Measurements from ENCODE around the gene MAN1C1.

MAN1C1 gene

GRCh38 chr1:25738499-25738898 is 121.9 kb downstream of the MAN1C1 start:
- DNase-seq (ENCODE audit: low read depth in 2 of 2): no peak

DNA sequence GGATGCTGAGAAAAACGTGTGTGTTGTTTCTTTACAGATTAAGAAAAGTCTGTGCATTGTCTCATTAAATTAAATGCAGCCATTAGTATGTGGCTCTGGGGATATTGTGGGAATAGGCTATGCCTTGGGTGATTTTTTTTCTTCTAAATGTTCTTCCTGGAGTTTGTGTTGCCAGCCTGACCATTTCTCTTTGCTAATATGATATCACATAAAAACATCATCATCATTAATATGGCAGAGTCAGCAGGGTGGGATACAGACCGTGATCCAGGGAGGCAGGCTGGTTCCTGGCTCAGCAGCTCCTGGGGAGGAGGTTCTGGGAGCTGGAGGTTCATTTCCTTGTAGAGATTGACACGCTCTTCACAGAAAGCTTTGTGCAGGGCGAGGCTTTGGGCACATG is 122.8 kb downstream of the MAN1C1 start:
- DNase-seq (ENCODE audit: low read depth in 2 of 2): no peak

DNA sequence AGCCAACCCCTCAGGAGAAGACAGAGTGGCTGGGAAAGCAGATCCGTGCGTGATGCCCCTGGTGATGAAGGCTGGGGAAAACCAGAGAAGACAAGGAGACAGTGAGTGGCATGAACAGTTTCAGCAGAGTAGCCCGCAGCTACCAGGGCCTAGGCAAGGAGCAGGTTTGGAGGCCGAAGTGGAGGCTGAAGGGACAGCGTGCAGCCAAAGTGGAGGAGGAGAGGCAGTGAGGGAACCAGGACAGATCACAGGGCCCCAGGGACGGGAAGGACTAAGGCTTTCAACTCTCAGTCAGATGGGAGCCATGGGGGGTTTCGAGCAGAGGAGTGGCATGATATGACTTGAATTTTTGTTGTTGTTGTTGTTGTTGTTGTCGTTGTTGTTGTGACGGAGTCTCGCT is 123.5 kb downstream of the MAN1C1 start:
- no peak for DNase-seq (ENCODE audit: low read depth in 2 of 2)

- no peak for DNase-seq (ENCODE audit: low read depth in 2 of 2)
These were observed 125.7 kb downstream of the MAN1C1 start for GRCh38 chr1:25742316-25742715.

- no peak for DNase-seq (ENCODE audit: low read depth in 2 of 2)
These were observed 126.9 kb downstream of the MAN1C1 start for GRCh38 chr1:25743164-25744139.

- DNase-seq (ENCODE audit: low read depth in 2 of 2): peak; percentile 20 to 36
These were observed 127.6 kb downstream of the MAN1C1 start for GRCh38 chr1:25744140-25744581.

GRCh38 chr1:25744636-25745425 is 128.2 kb downstream of the MAN1C1 start:
- no peak for DNase-seq (ENCODE audit: low read depth in 2 of 2)

DNA sequence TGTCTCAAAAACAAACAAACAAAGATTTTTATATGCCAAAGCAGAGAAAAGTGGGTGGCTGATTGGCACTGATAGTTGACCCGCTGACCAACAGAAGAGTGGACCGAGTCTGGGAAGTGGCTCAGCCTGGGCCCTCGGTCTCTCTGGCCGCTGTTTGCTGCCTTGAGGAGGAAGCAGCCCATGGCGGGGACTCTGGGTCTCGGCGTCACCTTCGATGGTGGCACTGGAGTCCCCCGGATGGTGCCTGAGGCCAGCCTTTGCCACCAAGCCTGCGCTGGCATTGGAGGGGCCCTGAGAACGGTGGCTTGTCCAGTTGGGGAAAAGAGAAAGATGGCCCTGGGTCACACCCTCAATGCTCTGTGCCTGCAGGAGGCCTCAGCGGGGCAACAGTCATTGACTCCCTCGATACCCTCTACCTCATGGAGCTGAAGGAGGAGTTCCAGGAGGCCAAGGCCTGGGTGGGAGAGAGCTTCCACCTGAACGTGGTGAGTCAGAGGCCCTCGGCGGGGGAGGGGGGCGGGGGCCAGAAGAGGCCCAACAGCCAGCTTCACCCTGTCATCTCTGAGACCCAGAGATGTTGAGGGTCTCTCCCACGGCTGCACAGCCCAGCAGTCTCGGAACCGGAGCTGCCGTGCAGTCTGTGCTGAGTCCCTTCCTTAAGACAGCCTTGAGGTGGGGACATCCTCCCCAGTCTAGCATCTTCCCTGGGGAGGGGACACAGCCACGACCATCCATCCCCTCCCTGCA is 129.9 kb downstream of the MAN1C1 start:
- DNase-seq (ENCODE audit: low read depth in 2 of 2): no peak

- no peak for DNase-seq (ENCODE audit: low read depth in 2 of 2)
These were observed 130.6 kb downstream of the MAN1C1 start for GRCh38 chr1:25747046-25747719.

DNA sequence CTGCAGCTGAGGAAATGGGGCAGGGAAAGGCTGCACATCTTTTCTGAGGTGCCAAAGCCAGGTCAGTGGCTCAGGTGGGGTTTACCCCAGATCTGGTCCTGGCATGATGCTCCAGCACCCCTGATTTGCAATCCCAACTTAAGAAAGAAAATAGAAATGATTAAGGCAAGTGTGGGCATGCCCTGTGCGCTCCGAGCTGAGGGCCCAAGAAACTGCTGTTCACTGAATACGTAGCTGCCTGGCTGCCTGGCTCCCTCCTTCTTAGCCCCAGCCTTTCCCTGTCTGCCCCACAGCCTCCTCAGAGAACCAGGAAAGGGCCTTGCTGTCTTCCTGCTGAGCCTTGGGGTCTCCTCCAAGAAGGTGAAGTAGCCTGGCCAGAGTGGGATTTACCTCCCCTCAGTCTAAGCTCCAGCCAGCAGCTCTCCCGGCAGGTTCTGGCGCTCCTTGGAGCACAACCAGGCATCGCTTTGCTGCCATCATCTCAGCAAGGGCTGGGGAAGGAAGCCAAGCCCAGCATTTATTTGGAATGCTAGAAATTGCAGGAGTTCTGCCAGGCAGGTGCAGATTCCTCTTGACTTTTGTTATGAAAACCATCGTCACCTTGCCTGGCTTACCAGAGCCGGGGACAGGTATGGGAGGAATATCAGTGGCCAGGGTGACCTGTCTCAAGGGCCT is 132.1 kb downstream of the MAN1C1 start:
- DNase-seq (ENCODE audit: low read depth in 2 of 2): no peak

DNA sequence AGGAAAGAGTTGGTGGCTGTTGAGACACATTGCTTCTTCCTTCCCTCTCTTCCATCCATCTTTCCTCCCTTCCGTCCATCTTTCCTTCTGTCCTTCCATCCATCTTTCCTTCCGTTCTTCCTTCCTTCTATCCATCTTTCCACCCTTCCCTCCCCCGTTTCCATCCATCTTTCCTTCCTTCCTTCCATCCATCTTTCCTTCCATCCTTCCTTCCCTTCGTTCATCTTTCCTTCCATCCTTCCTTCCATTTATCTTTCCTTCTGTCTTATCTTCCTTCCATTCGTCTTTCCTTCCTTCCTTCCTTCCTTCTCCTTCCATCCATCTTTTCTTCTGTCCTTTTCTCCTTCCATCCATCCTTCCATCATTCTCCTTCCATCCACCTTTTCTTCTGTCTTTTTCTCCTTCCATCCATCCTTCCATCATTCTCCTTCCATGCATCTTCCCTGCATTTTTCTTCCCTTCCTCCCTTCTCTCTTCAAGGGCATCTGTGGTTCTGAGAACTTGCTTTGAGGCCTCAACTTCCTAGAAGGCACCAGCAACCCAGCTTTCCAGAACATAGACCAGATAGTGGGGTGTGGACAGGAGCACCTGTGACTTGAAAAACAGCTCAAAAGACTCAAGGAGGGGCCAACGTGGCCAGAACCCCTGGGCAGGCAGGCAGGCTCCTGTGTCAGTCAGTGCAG is 134.5 kb downstream of the MAN1C1 start:
- no peak for DNase-seq (ENCODE audit: low read depth in 2 of 2)

DNA sequence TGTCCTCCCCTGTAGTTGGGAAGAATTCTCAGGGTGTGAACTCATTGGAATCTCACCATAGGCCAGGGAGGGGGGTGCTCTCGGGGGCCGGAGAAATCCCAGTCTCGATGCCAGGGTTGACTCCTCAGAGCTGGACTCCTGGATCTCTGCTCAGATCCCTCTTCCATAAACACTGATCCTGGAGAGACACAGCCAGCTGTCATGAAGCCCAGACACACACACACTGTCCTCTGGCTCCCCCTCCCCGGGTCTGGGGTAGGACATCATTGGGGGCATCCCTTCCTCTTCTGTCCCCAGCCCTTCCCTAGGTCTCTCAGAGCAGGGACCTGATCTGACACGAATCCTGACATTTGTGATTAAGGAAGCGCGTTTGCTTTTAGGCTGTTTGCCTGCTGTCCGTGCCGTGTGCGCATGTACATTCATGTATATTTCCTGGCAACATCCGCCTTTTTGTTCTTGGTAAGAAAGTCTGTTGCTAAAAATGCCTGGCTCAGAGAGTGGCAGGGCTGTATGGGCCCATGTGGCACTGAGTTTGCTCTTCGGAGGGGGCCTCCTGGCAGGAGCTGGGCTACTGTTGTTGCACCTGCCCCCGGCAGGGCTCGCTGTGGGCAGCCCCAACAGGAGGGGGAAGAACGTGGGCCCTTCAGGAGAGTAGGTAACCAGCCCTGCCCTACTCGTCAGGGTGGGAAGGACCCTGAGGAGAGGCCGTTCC is 138.0 kb downstream of the MAN1C1 start:
- no peak for DNase-seq (ENCODE audit: low read depth in 2 of 2)

DNA sequence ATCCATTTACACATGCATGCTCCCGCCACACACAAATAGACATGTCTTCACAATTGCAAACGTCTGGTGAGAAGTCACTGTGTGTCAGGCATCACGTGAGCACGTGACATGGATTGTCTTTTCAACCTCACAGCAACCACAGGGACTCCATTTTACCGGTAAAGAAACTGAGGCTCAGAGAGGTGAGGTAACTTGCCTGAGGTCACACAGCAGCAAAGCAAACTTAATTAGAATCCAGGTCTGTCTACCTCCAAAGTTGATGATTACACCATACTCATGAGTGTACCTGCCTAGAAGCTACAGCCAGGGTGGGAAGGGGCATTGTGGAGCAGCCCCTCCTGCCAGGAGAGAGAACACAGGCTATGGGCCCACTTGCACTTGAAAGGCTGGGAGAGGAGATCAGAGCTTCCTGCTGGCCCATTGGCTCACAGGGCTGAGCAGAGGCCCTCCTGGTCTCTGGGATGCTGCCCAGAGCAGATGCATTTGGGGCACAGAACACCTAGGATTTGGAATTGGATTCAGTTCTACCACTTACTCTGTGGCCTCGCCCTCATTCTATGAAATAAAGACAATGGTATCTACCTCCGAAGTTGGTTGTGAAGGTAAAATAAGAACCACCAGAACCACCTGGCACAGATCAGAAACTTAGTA is 139.0 kb downstream of the MAN1C1 start:
- DNase-seq (ENCODE audit: low read depth in 2 of 2): no peak

- DNase-seq (ENCODE audit: low read depth in 2 of 2): no peak
These were observed 139.6 kb downstream of the MAN1C1 start for GRCh38 chr1:25756215-25756614.

DNA sequence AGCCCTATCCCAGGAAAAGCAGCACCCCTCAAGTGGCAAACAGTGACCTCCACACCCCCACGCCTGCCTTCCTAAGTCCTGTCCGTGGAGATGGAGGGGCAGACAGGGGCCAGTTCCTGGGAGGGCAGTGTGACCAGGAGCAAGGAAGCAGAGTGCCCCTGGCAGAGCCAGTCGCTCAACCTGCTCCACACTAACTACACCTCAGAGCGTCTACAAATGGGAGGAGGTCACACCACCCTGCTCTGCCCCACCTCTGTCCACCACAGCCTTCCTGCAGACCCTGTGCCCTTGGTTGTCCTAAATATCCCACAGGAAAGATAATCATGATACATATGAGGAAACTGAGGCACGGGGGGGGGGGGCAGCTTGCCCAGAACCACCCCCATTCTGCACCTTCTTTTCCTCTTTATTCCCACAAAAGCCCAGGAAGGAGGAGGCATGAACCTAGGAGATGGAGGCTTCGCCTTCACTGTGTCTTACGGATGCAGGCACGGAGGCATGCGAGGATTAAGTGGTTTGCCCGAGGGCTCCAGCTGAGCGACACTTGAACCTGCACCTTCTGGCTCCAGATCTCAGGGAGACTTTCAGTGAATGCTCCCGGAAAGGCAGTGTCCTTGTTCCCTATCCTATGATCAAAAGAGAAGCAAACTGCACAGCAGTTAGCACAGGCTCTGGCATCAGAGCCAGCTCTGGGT is 140.7 kb downstream of the MAN1C1 start:
- no peak for DNase-seq (ENCODE audit: low read depth in 2 of 2)

- DNase-seq (ENCODE audit: low read depth in 2 of 2): no peak
These were observed 141.2 kb downstream of the MAN1C1 start for GRCh38 chr1:25757846-25758185.

GRCh38 chr1:25758466-25759070 is 142.0 kb downstream of the MAN1C1 start:
- no peak for DNase-seq (ENCODE audit: low read depth in 2 of 2)

DNA sequence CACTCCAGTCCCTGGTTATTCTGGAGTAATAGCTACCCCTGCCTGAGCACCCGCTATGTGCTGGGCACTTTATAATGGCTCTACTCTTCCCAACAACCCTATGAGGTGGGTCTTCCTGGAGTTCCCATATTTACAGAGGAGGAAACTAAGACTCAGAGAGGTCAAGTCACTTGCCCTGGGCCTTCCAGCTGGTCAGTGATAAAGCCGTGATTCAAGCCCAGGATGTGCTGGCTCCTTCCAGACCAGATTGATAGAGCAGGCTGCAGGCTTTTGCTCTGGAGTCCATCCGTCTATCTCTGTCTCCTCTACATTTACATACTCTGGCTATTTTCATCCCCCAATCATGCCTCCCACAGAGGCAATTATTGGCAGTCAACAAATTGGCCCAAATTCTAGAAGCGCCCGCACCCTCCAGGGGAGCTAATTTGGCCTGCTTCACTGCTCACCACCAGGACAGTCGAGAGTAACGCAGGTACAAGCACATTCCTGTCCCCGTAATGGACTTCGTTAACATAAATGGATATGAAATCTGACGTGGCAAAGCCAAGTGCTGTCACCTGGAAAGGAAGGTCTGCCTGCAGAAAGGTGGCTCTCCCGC is 143.6 kb downstream of the MAN1C1 start:
- DNase-seq (ENCODE audit: low read depth in 2 of 2): no peak

Data from fibroblast of skin of left quadriceps (primary cell).